ENCODE data around the gene KMT2A.
"Not testable (repeated sequence)": the region's sequence is repeated elsewhere in the genome, so short reads cannot be mapped to it uniquely, and the experiment has no call there.

KMT2A gene

DNA sequence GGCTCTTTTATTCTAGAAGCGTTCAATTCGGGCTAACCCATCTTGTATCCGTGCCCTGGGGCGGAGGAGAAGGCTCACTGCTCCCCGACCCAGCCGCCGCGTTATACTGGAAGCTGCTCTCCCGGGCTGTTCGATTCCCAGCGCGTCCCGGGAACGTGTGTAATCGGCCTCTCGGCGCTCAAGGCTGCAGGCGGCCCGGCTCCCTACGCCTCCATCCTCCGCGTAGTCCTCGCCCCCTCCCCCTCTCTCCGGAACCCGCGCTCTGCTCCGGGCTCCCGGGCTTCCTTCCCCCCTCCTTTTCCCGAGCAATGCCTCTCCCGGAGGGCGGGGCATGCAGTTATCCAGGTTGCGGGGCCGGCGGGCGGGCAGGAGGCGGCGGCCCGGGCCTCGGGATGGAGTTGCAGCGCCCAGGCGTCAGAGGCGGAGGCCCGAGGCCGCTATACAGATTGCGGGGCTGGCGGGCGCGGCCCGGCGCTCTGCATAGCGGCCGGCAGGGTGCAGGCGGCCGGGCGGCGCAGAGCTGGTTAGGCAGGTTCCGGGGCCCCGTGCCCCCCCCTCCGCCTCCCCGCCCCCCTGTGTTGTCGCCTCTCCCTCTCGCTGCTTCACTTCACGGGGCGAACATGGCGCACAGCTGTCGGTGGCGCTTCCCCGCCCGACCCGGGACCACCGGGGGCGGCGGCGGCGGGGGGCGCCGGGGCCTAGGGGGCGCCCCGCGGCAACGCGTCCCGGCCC is at the start of gene KMT2A:
TSS of gene KMT2A (plus strand) at position 600 of the 732 bp plus-strand sequence. CDS start at position 621, 21 bp downstream.
- H3K9ac ChIP-seq (ENCODE audit: low read depth, low read length) = peak within 1 kb of the TSS; percentile 79
- H3K27ac ChIP-seq (ENCODE audit: low read depth, low read length) = peak within 1 kb of the TSS; percentile 98
- H3K27me3 ChIP-seq (ENCODE audit: control insufficient read depth, insufficient read depth, low read length) = peaks cover 8% of the 10 kb centered on the region
- peaks cover 15% of the 10 kb centered on the region for H3K36me3 ChIP-seq (ENCODE audit: control insufficient read depth, insufficient read depth, low read length)
- peak within 1 kb of the TSS; percentile 94 for H3K4me3 ChIP-seq (ENCODE audit: low read depth, low read length)
- H3K9me3 ChIP-seq (ENCODE audit: control insufficient read depth, insufficient read depth, low read length) = no peaks in the 10 kb centered on the region
- peaks cover 30% of the 10 kb centered on the region for H3K4me1 ChIP-seq (ENCODE audit: control insufficient read depth, insufficient read depth, low read length)

DNA sequence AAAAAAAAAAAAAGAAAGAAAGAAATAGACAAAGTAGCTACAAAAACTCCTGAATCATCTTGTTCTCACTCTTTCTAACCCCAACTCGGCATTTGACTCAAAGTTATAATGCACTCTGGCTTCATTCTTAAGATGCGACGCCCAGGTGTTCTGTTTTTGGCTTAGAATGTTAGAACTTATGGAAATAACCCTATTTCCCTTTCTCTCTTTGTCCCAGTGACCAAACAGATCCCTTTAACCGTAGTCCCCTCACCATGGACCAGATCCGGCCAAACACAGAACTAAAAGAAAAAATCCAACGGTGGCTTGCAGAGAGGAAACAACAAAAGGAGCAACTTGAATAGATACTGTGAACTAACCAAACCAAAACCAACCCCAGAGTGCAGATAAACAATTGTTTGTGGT is 40.2 kb upstream of the KMT2A start:
- Histone ChIP-seq H3K4me1 (ENCODE audit: control insufficient read depth, insufficient read depth, low read length) (no peaks in the 10 kb centered on the region), H3K36me3 (ENCODE audit: control insufficient read depth, insufficient read depth, low read length) (peaks cover 55% of the 10 kb centered on the region), H3K9ac (ENCODE audit: low read depth, low read length) (no peak overlapping the region), H3K27me3 (ENCODE audit: control insufficient read depth, insufficient read depth, low read length) (no peaks in the 10 kb centered on the region), H3K27ac (ENCODE audit: low read depth, low read length) (no peak overlapping the region), H3K4me3 (ENCODE audit: low read depth, low read length) (no peak overlapping the region), H3K9me3 (ENCODE audit: control insufficient read depth, insufficient read depth, low read length) (no peaks in the 10 kb centered on the region)

DNA sequence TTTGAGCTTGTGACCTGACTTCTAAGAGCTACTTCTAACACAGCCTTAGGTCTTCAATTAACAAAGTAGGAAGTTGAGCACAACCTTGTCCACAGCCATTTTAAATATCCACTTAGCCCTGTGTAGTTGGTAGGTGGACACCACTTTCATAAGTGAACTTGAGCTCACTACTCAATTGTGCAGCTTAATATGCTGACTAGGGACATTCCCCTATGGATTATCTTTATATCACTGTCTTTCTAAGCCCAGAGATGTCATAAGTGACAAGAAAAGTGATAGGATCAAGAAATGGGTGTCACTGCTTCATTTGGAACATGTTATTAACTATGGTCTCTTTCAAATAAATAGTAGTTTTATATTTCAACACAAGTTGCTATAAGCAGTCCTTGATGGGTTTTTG is 38.8 kb upstream of the KMT2A start:
- H3K36me3 ChIP-seq (ENCODE audit: control insufficient read depth, insufficient read depth, low read length) = peaks cover 46% of the 10 kb centered on the region
- no peak overlapping the region for H3K4me3 ChIP-seq (ENCODE audit: low read depth, low read length)
- H3K9ac ChIP-seq (ENCODE audit: low read depth, low read length) = no peak overlapping the region
- H3K27me3 ChIP-seq (ENCODE audit: control insufficient read depth, insufficient read depth, low read length) = no peaks in the 10 kb centered on the region
- H3K9me3 ChIP-seq (ENCODE audit: control insufficient read depth, insufficient read depth, low read length) = no peaks in the 10 kb centered on the region
- no peaks in the 10 kb centered on the region for H3K4me1 ChIP-seq (ENCODE audit: control insufficient read depth, insufficient read depth, low read length)
- no peak overlapping the region for H3K27ac ChIP-seq (ENCODE audit: low read depth, low read length)

DNA sequence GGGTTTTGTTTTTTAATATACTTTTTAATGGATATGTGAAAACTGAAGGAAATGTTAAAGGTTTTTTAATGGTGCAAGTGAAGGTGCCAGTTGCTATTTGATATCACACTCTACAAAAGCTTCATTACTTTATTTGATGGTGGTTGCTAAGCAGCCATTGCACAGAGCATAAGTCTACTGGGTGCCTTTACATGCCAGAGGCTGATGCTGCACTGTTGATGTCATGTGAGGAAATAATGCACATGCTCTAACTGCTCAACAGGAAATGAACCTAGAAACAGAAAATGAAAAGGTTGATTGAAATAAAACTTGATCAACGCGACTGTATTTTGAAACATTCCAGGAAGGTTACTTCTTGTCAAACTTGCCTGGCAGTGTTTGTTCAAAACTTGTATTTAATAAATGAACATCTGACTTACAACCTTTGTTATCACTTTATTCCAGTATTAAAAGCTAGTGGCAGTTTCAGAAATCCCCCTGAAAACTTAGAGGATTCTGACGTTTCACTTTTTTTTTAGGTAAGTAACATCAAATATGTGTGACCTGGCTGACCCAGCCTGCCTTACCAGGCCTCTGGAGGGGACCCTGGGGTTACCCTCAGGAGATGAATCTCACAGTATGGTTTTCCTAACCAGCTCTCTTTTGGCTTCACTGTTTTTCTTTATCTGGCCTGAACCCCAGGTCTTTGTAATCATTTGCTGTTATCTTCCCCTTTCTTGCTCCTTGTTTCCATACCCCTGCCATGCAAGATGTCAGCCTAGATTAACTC is 37.3 kb upstream of the KMT2A start:
- Histone ChIP-seq H3K9me3 (ENCODE audit: control insufficient read depth, insufficient read depth, low read length) (no peaks in the 10 kb centered on the region), H3K4me1 (ENCODE audit: control insufficient read depth, insufficient read depth, low read length) (no peaks in the 10 kb centered on the region), H3K27ac (ENCODE audit: low read depth, low read length) (no peak overlapping the region), H3K27me3 (ENCODE audit: control insufficient read depth, insufficient read depth, low read length) (no peaks in the 10 kb centered on the region), H3K4me3 (ENCODE audit: low read depth, low read length) (no peak overlapping the region), H3K36me3 (ENCODE audit: control insufficient read depth, insufficient read depth, low read length) (peaks cover 31% of the 10 kb centered on the region), H3K9ac (ENCODE audit: low read depth, low read length) (no peak overlapping the region)

DNA sequence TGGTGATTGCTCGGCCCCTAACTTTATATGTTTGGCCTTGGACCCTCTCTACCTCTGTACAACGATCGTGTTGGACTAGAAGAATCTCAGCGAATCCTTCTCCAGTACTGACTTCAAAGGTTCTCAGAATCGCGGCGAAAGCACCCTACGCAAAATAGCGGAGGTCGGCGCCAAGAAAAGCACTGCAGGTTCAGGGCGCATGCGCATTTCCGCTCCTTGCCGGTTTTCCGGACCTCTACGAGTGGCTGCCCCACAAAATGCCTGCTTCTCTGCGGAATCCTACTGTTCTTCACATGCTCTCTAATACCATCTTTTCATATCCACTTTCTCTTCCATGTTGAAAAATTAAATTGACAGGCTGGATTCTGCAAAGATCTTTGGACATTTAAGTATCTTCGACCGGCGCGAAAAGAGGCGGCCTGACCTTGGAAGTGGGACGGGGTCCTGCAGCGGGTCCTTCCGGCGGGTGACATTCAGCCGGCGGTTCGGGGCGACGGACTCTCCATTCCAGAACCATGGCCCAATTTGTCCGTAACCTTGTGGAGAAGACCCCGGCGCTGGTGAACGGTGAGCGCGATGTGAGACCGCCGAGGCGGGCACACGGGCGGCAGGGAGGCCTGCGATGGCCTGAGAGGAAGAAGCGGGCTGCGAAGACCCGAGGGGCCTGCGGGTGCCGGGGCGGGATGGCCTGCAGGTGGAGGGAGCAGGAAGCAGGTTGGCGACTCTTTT is 35.0 kb upstream of the KMT2A start, which contains the start of gene ATP5MG:
TSS of gene ATP5MG (plus strand) at position 456 of the 729 bp plus-strand sequence. CDS start at position 516, 60 bp downstream.
- no peaks in the 10 kb centered on the region for H3K9me3 ChIP-seq (ENCODE audit: control insufficient read depth, insufficient read depth, low read length)
- peak within 1 kb of the TSS; percentile 93 for H3K9ac ChIP-seq (ENCODE audit: low read depth, low read length)
- H3K4me1 ChIP-seq (ENCODE audit: control insufficient read depth, insufficient read depth, low read length) = no peaks in the 10 kb centered on the region
- peak within 1 kb of the TSS; percentile 91 for H3K27ac ChIP-seq (ENCODE audit: low read depth, low read length)
- H3K27me3 ChIP-seq (ENCODE audit: control insufficient read depth, insufficient read depth, low read length) = no peaks in the 10 kb centered on the region
- H3K36me3 ChIP-seq (ENCODE audit: control insufficient read depth, insufficient read depth, low read length) = peaks cover 37% of the 10 kb centered on the region
- H3K4me3 ChIP-seq (ENCODE audit: low read depth, low read length) = peak within 1 kb of the TSS; percentile 96

DNA sequence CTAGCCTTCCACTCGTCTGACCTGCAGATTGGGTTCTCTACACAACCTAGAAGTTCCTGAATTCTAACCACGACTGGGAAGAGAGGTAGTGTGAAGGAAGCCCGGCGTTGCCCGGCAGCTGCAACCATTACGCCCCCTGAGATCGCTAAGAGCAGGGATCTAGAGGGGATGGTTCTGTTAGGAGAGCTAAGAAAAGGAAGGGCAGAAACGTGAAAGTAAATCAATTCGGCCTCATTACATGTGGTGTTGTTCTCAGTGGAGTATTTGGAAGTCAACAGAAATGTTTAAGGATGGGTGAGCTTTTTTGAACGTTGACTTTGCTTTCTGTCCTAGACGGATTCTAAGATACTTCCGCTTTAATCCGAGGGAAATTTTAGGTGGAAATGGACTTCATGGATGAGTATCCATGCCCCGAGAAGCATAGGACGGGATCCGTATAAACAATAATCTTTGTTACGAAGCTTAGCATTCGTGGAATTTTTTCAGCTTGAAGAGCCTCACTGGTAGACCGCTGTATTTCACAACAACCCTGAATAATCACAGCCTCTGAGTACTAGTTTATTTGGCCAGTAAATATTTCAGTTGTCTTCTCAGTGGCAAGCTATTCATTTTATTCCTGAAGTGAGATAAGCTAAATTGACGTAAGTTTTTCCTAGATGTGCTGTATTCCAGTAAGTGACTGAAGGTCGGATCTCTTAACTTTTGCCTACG is 34.3 kb upstream of the KMT2A start:
- Histone ChIP-seq H3K27ac (ENCODE audit: low read depth, low read length) (peak overlapping the region; percentile 91), H3K9ac (ENCODE audit: low read depth, low read length) (peak overlapping the region; percentile 93), H3K4me3 (ENCODE audit: low read depth, low read length) (peak overlapping the region; percentile 96), H3K27me3 (ENCODE audit: control insufficient read depth, insufficient read depth, low read length) (no peaks in the 10 kb centered on the region), H3K9me3 (ENCODE audit: control insufficient read depth, insufficient read depth, low read length) (no peaks in the 10 kb centered on the region), H3K36me3 (ENCODE audit: control insufficient read depth, insufficient read depth, low read length) (peaks cover 37% of the 10 kb centered on the region), H3K4me1 (ENCODE audit: control insufficient read depth, insufficient read depth, low read length) (no peaks in the 10 kb centered on the region)

DNA sequence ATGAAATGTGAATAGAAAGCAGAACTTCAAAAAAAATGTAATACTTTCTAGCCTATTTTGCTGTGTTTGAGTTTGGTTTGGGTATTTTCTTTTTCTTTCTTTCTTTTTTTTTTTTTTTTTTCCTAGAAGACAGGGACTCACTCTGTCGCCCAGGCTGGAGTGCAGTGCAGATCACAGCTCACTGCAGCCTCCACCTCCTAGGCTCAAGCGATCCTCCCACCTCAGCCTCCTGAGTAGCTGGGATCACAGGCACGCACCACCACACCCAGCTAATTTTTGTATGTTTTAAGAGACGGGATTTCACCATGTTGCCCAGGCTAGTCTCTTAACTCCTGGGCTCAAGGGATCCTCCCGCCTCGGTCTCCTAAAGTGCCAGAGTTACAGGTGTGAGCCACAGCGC is 33.7 kb upstream of the KMT2A start:
- H3K27ac ChIP-seq (ENCODE audit: low read depth, low read length); H3K4me1 ChIP-seq (ENCODE audit: control insufficient read depth, insufficient read depth, low read length); H3K9ac ChIP-seq (ENCODE audit: low read depth, low read length); H3K27me3 ChIP-seq (ENCODE audit: control insufficient read depth, insufficient read depth, low read length); H3K9me3 ChIP-seq (ENCODE audit: control insufficient read depth, insufficient read depth, low read length): not testable (repeated sequence)
- H3K4me3 ChIP-seq (ENCODE audit: low read depth, low read length) = peak overlapping the region; percentile 96
- peaks cover 37% of the 10 kb centered on the region for H3K36me3 ChIP-seq (ENCODE audit: control insufficient read depth, insufficient read depth, low read length)

DNA sequence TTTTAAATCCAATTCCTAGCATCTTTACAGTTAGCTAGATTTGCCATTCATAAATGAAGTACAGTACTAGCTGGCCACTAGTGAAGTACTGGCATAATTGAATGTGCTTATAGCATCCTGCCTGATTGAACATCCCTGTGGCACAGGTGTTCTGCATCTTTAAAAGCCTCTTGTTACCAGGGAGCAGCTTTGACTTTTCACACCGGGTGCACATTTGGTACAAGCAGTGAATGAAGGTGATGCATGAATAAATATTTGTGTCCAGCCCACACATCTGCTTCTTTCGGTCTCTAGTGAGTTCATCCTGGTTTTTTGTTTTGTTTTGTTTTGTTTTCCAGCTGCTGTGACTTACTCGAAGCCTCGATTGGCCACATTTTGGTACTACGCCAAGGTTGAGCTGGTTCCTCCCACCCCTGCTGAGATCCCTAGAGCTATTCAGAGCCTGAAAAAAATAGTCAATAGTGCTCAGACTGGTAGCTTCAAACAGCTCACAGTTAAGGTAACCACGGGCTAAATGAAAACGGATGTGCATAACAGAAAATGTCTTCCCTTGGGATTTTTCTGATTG is 29.6 kb upstream of the KMT2A start:
- H3K9ac ChIP-seq (ENCODE audit: low read depth, low read length) = no peak overlapping the region
- no peaks in the 10 kb centered on the region for H3K9me3 ChIP-seq (ENCODE audit: control insufficient read depth, insufficient read depth, low read length)
- H3K27ac ChIP-seq (ENCODE audit: low read depth, low read length) = no peak overlapping the region
- no peak overlapping the region for H3K4me3 ChIP-seq (ENCODE audit: low read depth, low read length)
- no peaks in the 10 kb centered on the region for H3K4me1 ChIP-seq (ENCODE audit: control insufficient read depth, insufficient read depth, low read length)
- no peaks in the 10 kb centered on the region for H3K27me3 ChIP-seq (ENCODE audit: control insufficient read depth, insufficient read depth, low read length)
- H3K36me3 ChIP-seq (ENCODE audit: control insufficient read depth, insufficient read depth, low read length) = peaks cover 60% of the 10 kb centered on the region

DNA sequence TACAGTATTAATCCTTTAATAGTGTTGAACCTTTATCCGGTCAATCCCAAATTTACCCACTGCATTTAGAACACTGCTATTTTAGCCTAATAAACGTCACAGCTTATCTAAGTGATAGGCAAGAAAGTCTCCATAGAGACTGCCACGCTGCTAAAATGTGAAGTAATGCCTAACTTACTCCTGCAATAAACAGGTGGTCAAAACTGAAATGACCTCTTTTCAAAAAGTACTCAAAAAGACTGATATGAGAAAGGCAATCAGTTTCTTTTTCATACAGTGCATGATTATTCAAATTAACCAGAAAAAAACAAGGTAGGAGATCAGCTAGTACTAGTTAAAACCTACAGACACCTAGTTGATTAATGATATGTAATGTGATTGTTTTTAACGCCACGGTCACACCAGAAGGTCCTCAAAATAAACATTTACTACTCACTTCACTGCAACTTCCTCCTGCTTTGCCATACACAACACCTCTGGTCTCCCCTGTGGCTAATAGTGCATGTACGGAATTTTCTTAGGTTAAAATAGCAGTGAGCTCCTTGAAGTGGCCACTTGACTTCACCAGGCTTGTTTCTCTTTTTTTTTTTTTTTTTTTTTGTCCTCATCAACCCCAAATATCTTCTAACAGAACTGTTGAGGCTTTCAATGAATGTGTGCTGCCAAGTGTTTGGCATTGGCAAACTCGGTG is 26.1 kb upstream of the KMT2A start:
- Histone ChIP-seq H3K27me3 (ENCODE audit: control insufficient read depth, insufficient read depth, low read length) (no peaks in the 10 kb centered on the region), H3K4me1 (ENCODE audit: control insufficient read depth, insufficient read depth, low read length) (peaks cover 2% of the 10 kb centered on the region), H3K9me3 (ENCODE audit: control insufficient read depth, insufficient read depth, low read length) (no peaks in the 10 kb centered on the region), H3K27ac (ENCODE audit: low read depth, low read length) (no peak overlapping the region), H3K4me3 (ENCODE audit: low read depth, low read length) (no peak overlapping the region), H3K9ac (ENCODE audit: low read depth, low read length) (no peak overlapping the region), H3K36me3 (ENCODE audit: control insufficient read depth, insufficient read depth, low read length) (peaks cover 48% of the 10 kb centered on the region)

DNA sequence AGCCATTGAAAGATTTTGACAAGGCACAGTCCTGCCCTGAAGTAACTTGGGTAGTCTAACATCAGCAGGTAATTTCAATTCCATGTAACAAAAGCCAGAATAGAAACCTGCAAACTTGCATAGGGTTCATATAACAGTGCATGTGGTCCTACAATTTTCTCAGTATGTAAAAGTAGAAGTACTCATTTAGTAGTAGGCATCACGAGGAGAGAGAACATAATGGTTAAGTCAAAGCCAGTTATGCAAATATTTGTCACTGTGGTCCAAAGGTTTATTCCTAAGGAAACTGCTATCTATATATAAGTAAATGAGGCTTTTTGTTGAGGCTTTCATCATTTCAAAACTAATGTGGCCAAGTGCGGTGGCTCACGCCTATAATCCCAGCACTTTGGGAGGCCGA is 24.8 kb upstream of the KMT2A start:
- Histone ChIP-seq H3K36me3 (ENCODE audit: control insufficient read depth, insufficient read depth, low read length) (peaks cover 34% of the 10 kb centered on the region), H3K4me3 (ENCODE audit: low read depth, low read length) (no peak overlapping the region), H3K9me3 (ENCODE audit: control insufficient read depth, insufficient read depth, low read length) (no peaks in the 10 kb centered on the region), H3K9ac (ENCODE audit: low read depth, low read length) (no peak overlapping the region), H3K27me3 (ENCODE audit: control insufficient read depth, insufficient read depth, low read length) (no peaks in the 10 kb centered on the region), H3K27ac (ENCODE audit: low read depth, low read length) (no peak overlapping the region), H3K4me1 (ENCODE audit: control insufficient read depth, insufficient read depth, low read length) (peaks cover 15% of the 10 kb centered on the region)

All from HUES48 (cell line).